HAP-1 (cell line): Measurements from ENCODE around the gene SVOPL.
"Not testable (repeated sequence)": the region's sequence is repeated elsewhere in the genome, so short reads cannot be mapped to it uniquely, and the experiment has no call there.

Experiments used
- DNase-seq, 2 experiments: peaks; one replicate each; pipeline ENCODE4 v3.0.0-alpha.2; 2016 to 2020; ENCODE audit warnings: low spot score in 2 of 2
- H3K27me3 ChIP-seq: fragments of 250-450 bp; sonication (Bioruptor Pico); 2 replicates; pipeline ENCODE4 v1.5.1; 2020; ENCODE audit warnings: low read depth, mild to moderate bottlenecking, moderate library complexity
- H3K36me3 ChIP-seq: fragments of 250-450 bp; sonication (Bioruptor Pico); replicated peaks from 2 replicates; pipeline ENCODE4 v1.5.1; 2020; ENCODE audit warnings: mild to moderate bottlenecking
- H3K4me1 ChIP-seq: fragments of 250-450 bp; sonication (Bioruptor Pico); 2 replicates; pipeline ENCODE4 v1.5.1; 2020; ENCODE audit warnings: mild to moderate bottlenecking
- H3K4me3 ChIP-seq: fragments of 250-450 bp; sonication (Bioruptor Pico); 2 replicates; pipeline ENCODE4 v1.5.1; 2020; ENCODE audit warnings: mild to moderate bottlenecking, moderate library complexity
- H3K9me3 ChIP-seq: fragments of 250-450 bp; sonication (Bioruptor Pico); 2 replicates; pipeline ENCODE4 v1.5.1; 2020; ENCODE audit warnings: mild to moderate bottlenecking, moderate library complexity
- in situ Hi-C: fragments of 300-500 bp; cut with MboI; formaldehyde crosslinking; loops from 3 replicates; pipeline ENCODE4 v1.14.3; 2020; ENCODE audit warnings: low sequenced_read_pairs, inconsistent platforms, mixed read lengths

SVOPL gene

GRCh38 chr7:138700857-138701536 lies at the start of gene SVOPL:
TSS of gene SVOPL (minus strand) at chr7:138701362. CDS start at chr7:138679045, 22,317 bp downstream.
- Histone ChIP-seq H3K36me3 (no peaks in the 10 kb centered on the region), H3K4me3 (no peak within 1 kb of the TSS), H3K9me3 (no peaks in the 10 kb centered on the region), H3K4me1 (peaks cover 3% of the 10 kb centered on the region; the same call in 1 of the 2 replicates), H3K27me3 (no peaks in the 10 kb centered on the region)
- DNase-seq = no peak
- in situ Hi-C loops = no loop called here

DNA sequence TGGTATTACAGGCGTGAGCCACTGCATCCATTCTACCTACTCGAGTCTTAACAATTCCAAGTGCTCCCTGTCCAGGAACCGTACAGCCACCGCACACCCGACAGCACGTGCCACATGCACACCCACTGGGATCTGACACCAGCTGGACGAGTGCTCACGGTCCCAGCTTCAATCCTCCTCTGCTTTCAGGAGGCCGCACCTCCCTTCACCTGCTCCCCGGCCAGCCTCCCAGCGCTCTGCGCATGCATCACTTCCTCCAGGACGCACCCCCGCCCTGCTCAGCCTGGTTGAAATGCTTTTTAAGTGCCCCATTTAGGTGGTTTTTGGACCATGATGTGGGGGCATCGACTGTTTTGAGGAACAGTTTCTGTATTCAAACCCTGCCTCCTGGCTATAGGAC lies 49.3 kb upstream of the SVOPL start:
- Histone ChIP-seq H3K36me3 (no peaks in the 10 kb centered on the region), H3K27me3 (no peaks in the 10 kb centered on the region), H3K9me3 (no peaks in the 10 kb centered on the region), H3K4me3 (no peak overlapping the region), H3K4me1 (peaks cover 7% of the 10 kb centered on the region)
- DNase-seq = no peak
- in situ Hi-C loops = no loop called here

DNA sequence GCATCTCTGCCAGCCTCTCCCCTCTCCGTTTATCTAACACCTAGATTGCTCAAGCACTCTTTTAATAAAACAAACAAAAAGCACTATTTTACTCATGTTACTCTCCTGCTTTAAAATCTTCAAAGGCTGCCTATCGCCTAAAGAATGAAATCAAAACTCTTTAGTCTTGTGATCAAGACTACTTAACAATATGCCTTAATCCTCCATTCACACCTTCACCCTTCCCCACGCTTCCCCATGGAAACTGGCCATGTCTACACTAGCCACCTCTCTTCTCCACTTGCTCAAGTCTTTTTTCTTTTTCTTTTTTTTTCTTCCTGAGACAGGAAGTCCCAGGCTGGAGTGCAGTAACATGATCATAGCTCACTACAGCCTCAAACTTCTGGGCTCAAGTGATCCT lies 48.8 kb upstream of the SVOPL start:
- in situ Hi-C loops = loop anchor here (25.0 kb wide), 1 partner anchor 1088 kb away; no protein-coding TSS in a partner anchor
- H3K4me3 ChIP-seq = no peak overlapping the region
- peaks cover 7% of the 10 kb centered on the region for H3K4me1 ChIP-seq
- H3K9me3 ChIP-seq = no peaks in the 10 kb centered on the region
- no peaks in the 10 kb centered on the region for H3K27me3 ChIP-seq
- H3K36me3 ChIP-seq = no peaks in the 10 kb centered on the region
- no peak for DNase-seq

DNA sequence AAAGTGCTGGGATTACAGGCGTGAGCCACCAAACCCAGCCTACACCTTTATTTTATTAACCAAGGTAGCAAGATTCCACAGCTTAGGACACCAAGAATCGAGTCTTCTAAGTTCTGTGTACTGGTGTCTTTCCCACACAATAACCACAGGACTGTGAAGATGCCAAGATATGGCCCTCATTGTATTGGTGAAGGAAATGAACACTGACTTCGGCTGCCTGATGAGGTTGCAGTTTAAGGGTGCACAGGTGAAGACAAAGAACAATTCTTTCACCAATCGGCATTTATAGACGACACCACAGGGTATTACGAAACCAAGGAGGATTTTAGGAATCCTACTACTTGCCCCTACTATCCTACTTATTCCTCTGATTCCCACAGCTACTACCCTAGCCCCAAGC lies 47.5 kb upstream of the SVOPL start:
- in situ Hi-C loops = loop anchor here (25.0 kb wide), 1 partner anchor 1086 kb away; no protein-coding TSS in a partner anchor
- H3K9me3 ChIP-seq = no peaks in the 10 kb centered on the region
- H3K4me3 ChIP-seq = no peak overlapping the region
- H3K4me1 ChIP-seq = peaks cover 7% of the 10 kb centered on the region
- no peaks in the 10 kb centered on the region for H3K36me3 ChIP-seq
- no peak for DNase-seq
- H3K27me3 ChIP-seq = no peaks in the 10 kb centered on the region

DNA sequence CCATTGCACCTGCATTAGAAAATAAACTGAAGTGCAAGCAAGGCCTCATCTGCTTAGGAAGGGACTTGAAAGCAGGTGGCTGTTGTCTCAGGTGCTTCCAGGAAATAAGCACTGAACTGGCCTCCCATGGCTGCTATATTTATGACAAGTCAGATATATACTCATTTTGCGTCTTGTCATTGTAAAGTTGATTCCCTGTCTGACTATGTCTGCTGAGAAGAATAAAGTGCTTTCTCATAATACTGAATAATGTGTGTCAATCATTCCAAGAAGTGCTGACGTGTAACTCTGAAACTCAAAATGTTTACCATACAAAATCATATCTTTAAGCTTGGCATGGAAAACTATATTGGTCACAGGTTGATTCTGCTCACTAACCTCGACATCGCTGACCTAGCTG lies 44.9 kb upstream of the SVOPL start:
- no peak for DNase-seq
- H3K36me3 ChIP-seq = no peaks in the 10 kb centered on the region

DNA sequence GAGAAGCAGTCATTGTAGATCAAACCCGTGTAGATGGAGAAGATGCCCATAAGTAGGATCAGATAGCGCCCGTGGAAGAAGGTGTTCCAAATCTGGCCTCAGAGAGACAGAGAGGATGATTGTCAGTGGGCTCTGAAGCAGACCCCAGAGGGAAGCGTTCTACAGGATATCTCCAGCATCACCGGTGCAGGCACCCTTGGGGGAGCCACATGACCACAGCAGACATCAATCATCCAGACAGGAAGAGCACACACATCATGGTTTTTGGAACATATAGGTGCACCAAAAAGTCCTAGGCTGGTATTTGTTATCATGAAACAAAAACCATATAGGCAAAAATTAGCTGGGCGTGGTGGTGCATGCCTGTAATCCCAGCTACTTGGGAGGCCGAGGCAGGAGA lies 44.0 kb upstream of the SVOPL start:
- Histone ChIP-seq H3K4me3 (no peak overlapping the region), H3K4me1 (no peaks in the 10 kb centered on the region), H3K27me3 (no peaks in the 10 kb centered on the region), H3K36me3 (no peaks in the 10 kb centered on the region), H3K9me3 (no peaks in the 10 kb centered on the region)
- DNase-seq = no peak
- in situ Hi-C loops = loop anchor here (25.0 kb wide), 1 partner anchor 1083 kb away; no protein-coding TSS in a partner anchor

More for the DNA sequence above, 44.9 kb upstream of the SVOPL start:
- in situ Hi-C loops = loop anchor here (25.0 kb wide), 1 partner anchor 1084 kb away; no protein-coding TSS in a partner anchor
- H3K4me3 ChIP-seq = no peak overlapping the region
- no peaks in the 10 kb centered on the region for H3K9me3 ChIP-seq
- H3K27me3 ChIP-seq = no peaks in the 10 kb centered on the region
- H3K4me1 ChIP-seq = no peaks in the 10 kb centered on the region

DNA sequence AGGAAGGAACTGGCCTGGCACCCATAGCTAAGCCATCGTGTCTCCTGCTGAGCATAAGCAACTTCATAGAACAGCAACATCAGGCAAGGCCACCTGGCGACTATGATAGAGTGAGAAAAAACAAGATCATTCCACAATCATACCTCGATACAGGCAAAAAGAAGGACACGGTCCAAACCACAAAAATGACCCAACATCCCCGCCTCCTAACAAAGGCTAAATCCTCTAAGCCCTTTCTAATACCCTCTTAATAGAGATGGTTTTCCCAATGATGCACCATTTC lies 40.2 kb upstream of the SVOPL start:
- no peak for DNase-seq
- in situ Hi-C loops = loop anchor here (25.0 kb wide), 1 partner anchor 1079 kb away; no protein-coding TSS in a partner anchor
- H3K4me1 ChIP-seq = peaks cover 5% of the 10 kb centered on the region; the same call in 1 of the 2 replicates
- H3K4me3 ChIP-seq = no peak overlapping the region
- H3K27me3 ChIP-seq = no peaks in the 10 kb centered on the region
- H3K9me3 ChIP-seq = no peaks in the 10 kb centered on the region
- H3K36me3 ChIP-seq = no peaks in the 10 kb centered on the region

DNA sequence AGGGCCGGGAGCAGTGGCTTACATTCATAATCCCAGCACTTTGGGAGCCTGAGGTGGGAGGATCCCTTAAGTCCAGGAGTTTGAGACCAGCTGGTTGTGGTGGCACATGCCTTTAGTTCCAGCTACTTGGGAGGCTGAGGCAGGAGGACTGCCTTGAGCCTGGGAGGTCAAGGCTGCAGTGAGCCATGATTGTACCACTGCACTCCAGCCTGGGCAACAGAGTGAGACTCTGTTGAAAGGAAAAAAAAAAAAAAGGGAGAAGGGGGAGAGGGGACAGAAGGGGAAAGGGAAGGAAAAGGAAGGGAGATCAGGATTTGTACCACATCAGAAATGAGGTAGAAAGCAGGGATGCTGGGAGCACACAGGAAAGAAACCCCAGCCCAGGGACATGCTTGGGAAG lies 38.7 kb upstream of the SVOPL start:
- H3K27me3 ChIP-seq = no peaks in the 10 kb centered on the region
- in situ Hi-C loops = loop anchor here (10.0 to 25.0 kb wide), 4 partner anchors 585 to 1078 kb away; partner anchors contain the start of gene CREB3L2
- no peak overlapping the region for H3K4me3 ChIP-seq

DNA sequence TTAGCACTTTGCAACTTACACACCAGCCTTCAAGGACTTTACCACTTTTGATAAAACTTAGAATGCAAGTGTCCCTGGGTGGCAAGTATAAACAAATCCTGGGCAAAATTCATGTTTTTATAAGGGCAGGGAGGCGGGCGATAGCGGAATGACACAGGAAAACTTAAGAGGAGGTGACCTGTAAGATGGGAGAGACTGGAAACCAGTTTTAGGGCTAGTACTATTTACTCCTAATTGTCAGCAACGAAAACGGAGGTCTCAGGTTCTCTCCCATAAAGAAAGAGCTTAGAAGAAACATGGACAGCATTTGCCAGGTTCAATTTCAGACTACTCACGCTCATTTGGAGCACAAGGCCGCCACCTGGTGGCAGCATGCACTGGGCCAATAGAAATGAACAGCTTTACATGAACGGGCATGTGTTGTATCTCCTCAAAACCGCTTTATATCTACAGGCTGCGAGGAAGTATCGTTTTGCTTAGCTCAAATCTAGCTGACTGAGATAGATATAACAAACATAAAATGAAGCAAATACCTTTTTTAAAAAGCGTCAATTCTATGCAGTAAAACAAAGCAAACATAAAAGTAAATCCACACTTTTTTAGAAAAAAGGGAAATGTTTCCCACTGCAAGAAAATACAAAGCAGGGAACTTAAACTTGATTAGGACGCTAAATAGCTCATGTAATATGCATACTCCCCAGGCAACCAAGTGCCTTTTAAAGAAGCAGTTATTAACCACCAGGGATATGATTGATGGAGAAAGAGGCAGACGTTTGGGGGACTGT lies 37.6 kb upstream of the SVOPL start:
- Histone ChIP-seq H3K27me3 (no peaks in the 10 kb centered on the region), H3K4me3 (no peak overlapping the region), H3K36me3 (no peaks in the 10 kb centered on the region), H3K4me1 (peaks cover 5% of the 10 kb centered on the region; the same call in 1 of the 2 replicates), H3K9me3 (no peaks in the 10 kb centered on the region)
- DNase-seq = peak; percentile 90 to 92
- in situ Hi-C loops = loop anchor here (10.0 to 25.0 kb wide), 4 partner anchors 584 to 1076 kb away; partner anchors contain the start of gene CREB3L2

More for the DNA sequence above, 38.7 kb upstream of the SVOPL start:
- no peak for DNase-seq
- Histone ChIP-seq H3K4me1 (peaks cover 5% of the 10 kb centered on the region; the same call in 1 of the 2 replicates), H3K36me3 (no peaks in the 10 kb centered on the region), H3K9me3 (no peaks in the 10 kb centered on the region)

GRCh38 chr7:138738114-138738513 lies 37.0 kb upstream of the SVOPL start:
- H3K4me1 ChIP-seq = peaks cover 5% of the 10 kb centered on the region; the same call in 1 of the 2 replicates
- no peak overlapping the region for H3K4me3 ChIP-seq
- no peaks in the 10 kb centered on the region for H3K36me3 ChIP-seq
- H3K9me3 ChIP-seq = no peaks in the 10 kb centered on the region
- DNase-seq = no peak
- H3K27me3 ChIP-seq = no peaks in the 10 kb centered on the region
- in situ Hi-C loops = loop anchor here (10.0 to 25.0 kb wide), 4 partner anchors 583 to 1076 kb away; partner anchors contain the start of gene CREB3L2

GRCh38 chr7:138735399-138735798 lies 34.2 kb upstream of the SVOPL start:
- H3K4me3 ChIP-seq = no peak overlapping the region
- in situ Hi-C loops = loop anchor here (10.0 to 25.0 kb wide), 4 partner anchors 581 to 1073 kb away; partner anchors contain the start of gene CREB3L2
- DNase-seq = no peak
- H3K36me3 ChIP-seq = no peaks in the 10 kb centered on the region
- no peaks in the 10 kb centered on the region for H3K9me3 ChIP-seq
- H3K27me3 ChIP-seq = no peaks in the 10 kb centered on the region
- peaks cover 5% of the 10 kb centered on the region; the same call in 1 of the 2 replicates for H3K4me1 ChIP-seq

DNA sequence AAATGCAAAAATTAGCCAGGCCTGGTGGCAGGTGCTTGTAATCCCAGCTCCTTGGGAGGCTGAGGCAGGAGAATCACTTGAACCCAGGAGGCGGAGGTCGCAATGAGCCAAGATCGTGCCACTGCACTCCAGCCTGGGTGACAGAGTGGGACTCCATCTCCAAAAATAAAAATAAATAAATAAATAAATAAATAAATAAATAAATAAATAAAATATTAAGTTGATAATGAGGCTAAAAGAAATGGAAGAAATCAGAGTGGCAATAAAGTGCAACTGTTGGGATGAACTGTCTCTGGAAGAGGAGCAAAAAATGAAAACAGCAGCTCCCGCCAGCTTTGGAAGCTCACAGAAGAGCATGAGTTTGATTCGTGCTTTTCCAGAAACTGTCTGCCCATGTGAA lies 30.6 kb upstream of the SVOPL start:
- not testable (repeated sequence) for H3K9me3 ChIP-seq, H3K27me3 ChIP-seq, DNase-seq, H3K4me3 ChIP-seq, H3K4me1 ChIP-seq, H3K36me3 ChIP-seq
- in situ Hi-C loops = loop anchor here (10.0 to 25.0 kb wide), 4 partner anchors 577 to 1069 kb away; partner anchors contain the start of gene CREB3L2

DNA sequence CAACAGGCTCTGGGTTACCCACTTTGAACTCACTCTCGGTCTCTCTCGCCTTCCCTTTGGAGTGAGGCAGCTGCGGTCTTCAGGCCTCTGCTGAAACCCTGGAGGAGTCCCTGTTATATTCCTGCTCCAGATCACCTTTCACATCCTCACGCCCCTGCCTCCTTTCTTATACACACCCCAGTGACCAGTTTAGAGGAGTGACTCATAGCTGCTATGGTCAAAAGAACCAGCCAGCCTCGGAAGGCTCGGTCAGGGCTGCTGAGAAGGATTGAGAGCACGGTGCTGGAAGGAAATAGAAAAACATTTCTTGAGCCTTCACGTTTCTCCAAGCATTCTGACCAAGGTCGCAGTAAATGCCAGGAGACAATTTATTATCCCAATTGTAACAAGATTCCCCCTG lies 28.3 kb upstream of the SVOPL start:
- H3K27me3 ChIP-seq = no peaks in the 10 kb centered on the region
- no peak overlapping the region for H3K4me3 ChIP-seq
- in situ Hi-C loops = loop anchor here (25.0 kb wide), 1 partner anchor 1067 kb away; no protein-coding TSS in a partner anchor
- H3K4me1 ChIP-seq = no peaks in the 10 kb centered on the region
- no peaks in the 10 kb centered on the region for H3K9me3 ChIP-seq
- no peak for DNase-seq
- H3K36me3 ChIP-seq = no peaks in the 10 kb centered on the region
